HG03097 (cell line): Measurements from ENCODE around the gene MEIS3.

Experiments
- ATAC-seq: cut with Tn5 transposase; IDR thresholded peaks from one replicate; pipeline ENCODE4 v1.9.1; 2021; ENCODE audit not compliant: unreplicated experiment, low FRiP score

Gene MEIS3

GRCh38 chr19:47435883-47436417 lies 16.6 kb upstream of the MEIS3 start:
- no peak for ATAC-seq

GRCh38 chr19:47435196-47435595 lies 15.9 kb upstream of the MEIS3 start:
- no peak for ATAC-seq

GRCh38 chr19:47434088-47434487 lies 14.8 kb upstream of the MEIS3 start:
- no peak for ATAC-seq

GRCh38 chr19:47433121-47433520 lies 13.8 kb upstream of the MEIS3 start:
- ATAC-seq = no peak

- ATAC-seq = no peak
These were observed 13.2 kb upstream of the MEIS3 start for GRCh38 chr19:47432499-47432898.

- ATAC-seq = no peak
These were observed 12.8 kb upstream of the MEIS3 start for GRCh38 chr19:47432091-47432490.

- ATAC-seq = no peak
These were observed 10.9 kb upstream of the MEIS3 start for GRCh38 chr19:47430041-47430802.

- no peak for ATAC-seq
These were observed 9.9 kb upstream of the MEIS3 start for GRCh38 chr19:47429140-47429793.

GRCh38 chr19:47428177-47428894 lies 9.0 kb upstream of the MEIS3 start:
- peak; percentile 47 for ATAC-seq

- no peak for ATAC-seq
These were observed 8.2 kb upstream of the MEIS3 start for GRCh38 chr19:47427241-47428176.

- ATAC-seq = no peak
These were observed 4.0 kb upstream of the MEIS3 start for GRCh38 chr19:47423203-47423882.

GRCh38 chr19:47422417-47423163 lies 3.3 kb upstream of the MEIS3 start:
- ATAC-seq = no peak

- no peak for ATAC-seq
These were observed 2.6 kb upstream of the MEIS3 start for GRCh38 chr19:47421844-47422395.

- no peak for ATAC-seq
These were observed 2.0 kb upstream of the MEIS3 start for GRCh38 chr19:47421244-47421786.

- no peak for ATAC-seq
These were observed 462 bp upstream of the MEIS3 start for GRCh38 chr19:47419789-47420188.

GRCh38 chr19:47418692-47419029 lies 666 bp downstream of the MEIS3 start:
- ATAC-seq = no peak

GRCh38 chr19:47417746-47418691 lies 1.3 kb downstream of the MEIS3 start:
- no peak for ATAC-seq
